Erythroblast (primary cell): ENCODE results near the gene LIN52.

Experiments used
- GATA1 ChIP-seq: IDR thresholded peaks from 2 replicates; pipeline ENCODE4 v1.6.1; 2011; ENCODE audit warnings: low read depth, mild to moderate bottlenecking, control low read depth, low read length, moderate library complexity
- POLR2A ChIP-seq: IDR thresholded peaks from 2 replicates; pipeline ENCODE4 v1.6.1; 2011; ENCODE audit warnings: mild to moderate bottlenecking, low read length

DNA sequence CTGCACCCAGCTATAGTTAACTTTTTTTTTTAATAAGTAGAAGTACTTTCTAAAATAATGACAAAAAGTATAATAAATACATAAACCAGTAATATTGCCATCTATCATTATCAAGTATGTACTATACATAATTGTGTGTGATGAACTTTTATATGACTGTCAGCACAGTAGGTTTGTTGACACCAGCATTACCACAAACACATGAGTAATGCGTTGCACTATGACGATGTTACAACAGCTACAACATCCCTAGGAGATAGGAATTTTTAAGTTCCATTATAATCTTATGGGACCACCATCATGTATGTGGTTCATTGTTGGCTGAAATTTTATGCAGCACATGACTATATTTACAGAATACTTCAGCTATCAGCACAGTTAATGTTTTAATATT lies 91.6 kb downstream of the LIN52 start:
- TF ChIP-seq POLR2A (no peak), GATA1 (no peak)
